ENCODE results near the gene CCZ1B. TPM values are rescaled to one million over a fixed set of nuclear protein-coding genes. Genes with fewer than 3 reads are reported as not detected.
"Not testable (repeated sequence)": the region's sequence is repeated elsewhere in the genome, so short reads cannot be mapped to it uniquely, and the experiment has no call there.

Gene CCZ1B
- total RNA-seq, 5 donors from 2014 or later (not counting 1 experiment from before 2014, with no cell fraction given), result 60.1 to 95.5 (median 85.1) TPM

- H3K36me3 ChIP-seq (ENCODE audit: control insufficient read depth in 2 of 2, extremely low read depth in 1 of 2, insufficient read depth in 1 of 2, low read length in 1 of 2); DNase-seq; CTCF ChIA-PET; POLR2A ChIA-PET; H3K9me3 Mint-ChIP-seq; ATAC-seq (replicated peaks in 1 of 4); H3K9me3 ChIP-seq; H3K27me3 ChIP-seq (replicated peaks in 1 of 2; ENCODE audit: control insufficient read depth in 2 of 2, extremely low read depth in 1 of 2, insufficient read depth in 2 of 2, low read length in 1 of 2); H3K4me1 Mint-ChIP-seq; H3K4me1 ChIP-seq (ENCODE audit: control insufficient read depth in 1 of 2, extremely low read depth in 1 of 2, insufficient read depth in 2 of 2, low read length in 2 of 2); H3K27ac Mint-ChIP-seq; H3K27me3 Mint-ChIP-seq; H3K36me3 Mint-ChIP-seq; H3K4me3 Mint-ChIP-seq; H3K4me3 ChIP-seq (ENCODE audit: control insufficient read depth in 1 of 2, extremely low read depth in 1 of 2, low read length in 1 of 2); H3K27ac ChIP-seq (ENCODE audit: low read length): not testable (repeated sequence)
- no CpG with 5 or more reads among the region's 6 CpGs for WGBS (ENCODE audit: insufficient coverage)
Measured at GRCh38 chr7:6781581-6781980, 44.5 kb downstream of the CCZ1B start.

GRCh38 chr7:6761186-6761585, 64.9 kb downstream of the CCZ1B start:
- H3K36me3 ChIP-seq (ENCODE audit: control insufficient read depth in 2 of 2, extremely low read depth in 1 of 2, insufficient read depth in 1 of 2, low read length in 1 of 2); H3K4me3 ChIP-seq (ENCODE audit: control insufficient read depth in 1 of 2, extremely low read depth in 1 of 2, low read length in 1 of 2); H3K27ac Mint-ChIP-seq; H3K9me3 Mint-ChIP-seq; H3K27ac ChIP-seq (ENCODE audit: low read length); H3K36me3 Mint-ChIP-seq; CTCF ChIA-PET; H3K4me3 Mint-ChIP-seq; H3K9me3 ChIP-seq; DNase-seq; ATAC-seq (replicated peaks in 1 of 4); H3K27me3 Mint-ChIP-seq; H3K27me3 ChIP-seq (replicated peaks in 1 of 2; ENCODE audit: control insufficient read depth in 2 of 2, extremely low read depth in 1 of 2, insufficient read depth in 2 of 2, low read length in 1 of 2); POLR2A ChIA-PET; H3K4me1 Mint-ChIP-seq; H3K4me1 ChIP-seq (ENCODE audit: control insufficient read depth in 1 of 2, extremely low read depth in 1 of 2, insufficient read depth in 2 of 2, low read length in 2 of 2): not testable (repeated sequence)
- WGBS (ENCODE audit: insufficient coverage), result no CpG with 5 or more reads among the region's 12 CpGs

GRCh38 chr7:6753964-6754363, 72.1 kb downstream of the CCZ1B start, which contains the start of gene RSPH10B2:
Gene RSPH10B2 (plus strand): TSS chr7:6754103. CDS start chr7:6757678, 3,575 bp downstream.
- POLR2A ChIA-PET; H3K27ac ChIP-seq (ENCODE audit: low read length); H3K4me3 Mint-ChIP-seq; H3K4me3 ChIP-seq (ENCODE audit: control insufficient read depth in 1 of 2, extremely low read depth in 1 of 2, low read length in 1 of 2); H3K27me3 Mint-ChIP-seq; CTCF ChIA-PET; H3K4me1 Mint-ChIP-seq; H3K9me3 Mint-ChIP-seq; H3K36me3 ChIP-seq (ENCODE audit: control insufficient read depth in 2 of 2, extremely low read depth in 1 of 2, insufficient read depth in 1 of 2, low read length in 1 of 2); H3K4me1 ChIP-seq (ENCODE audit: control insufficient read depth in 1 of 2, extremely low read depth in 1 of 2, insufficient read depth in 2 of 2, low read length in 2 of 2); H3K27me3 ChIP-seq (replicated peaks in 1 of 2; ENCODE audit: control insufficient read depth in 2 of 2, extremely low read depth in 1 of 2, insufficient read depth in 2 of 2, low read length in 1 of 2); ATAC-seq (replicated peaks in 1 of 4); H3K27ac Mint-ChIP-seq; H3K36me3 Mint-ChIP-seq; DNase-seq; H3K9me3 ChIP-seq: not testable (repeated sequence)
- 50% methylated on average over 8 of the region's 38 CpGs for WGBS (ENCODE audit: insufficient coverage)

- H3K27ac ChIP-seq (ENCODE audit: low read length); H3K27me3 ChIP-seq (replicated peaks in 1 of 2; ENCODE audit: control insufficient read depth in 2 of 2, extremely low read depth in 1 of 2, insufficient read depth in 2 of 2, low read length in 1 of 2); H3K4me1 Mint-ChIP-seq; ATAC-seq (replicated peaks in 1 of 4); H3K9me3 ChIP-seq; H3K27me3 Mint-ChIP-seq; H3K4me3 ChIP-seq (ENCODE audit: control insufficient read depth in 1 of 2, extremely low read depth in 1 of 2, low read length in 1 of 2); H3K9me3 Mint-ChIP-seq; POLR2A ChIA-PET; H3K36me3 ChIP-seq (ENCODE audit: control insufficient read depth in 2 of 2, extremely low read depth in 1 of 2, insufficient read depth in 1 of 2, low read length in 1 of 2); H3K27ac Mint-ChIP-seq; H3K4me1 ChIP-seq (ENCODE audit: control insufficient read depth in 1 of 2, extremely low read depth in 1 of 2, insufficient read depth in 2 of 2, low read length in 2 of 2); H3K4me3 Mint-ChIP-seq; CTCF ChIA-PET; H3K36me3 Mint-ChIP-seq; DNase-seq: not testable (repeated sequence)
- WGBS (ENCODE audit: insufficient coverage), result no CpG with 5 or more reads among the region's 6 CpGs
Measured at GRCh38 chr7:6750173-6750572, 75.9 kb downstream of the CCZ1B start.

- H3K9me3 ChIP-seq; H3K36me3 ChIP-seq (ENCODE audit: control insufficient read depth in 2 of 2, extremely low read depth in 1 of 2, insufficient read depth in 1 of 2, low read length in 1 of 2); POLR2A ChIA-PET; H3K27me3 ChIP-seq (replicated peaks in 1 of 2; ENCODE audit: control insufficient read depth in 2 of 2, extremely low read depth in 1 of 2, insufficient read depth in 2 of 2, low read length in 1 of 2); H3K36me3 Mint-ChIP-seq; ATAC-seq (replicated peaks in 1 of 4); H3K9me3 Mint-ChIP-seq; H3K4me3 ChIP-seq (ENCODE audit: control insufficient read depth in 1 of 2, extremely low read depth in 1 of 2, low read length in 1 of 2); CTCF ChIA-PET; H3K27ac ChIP-seq (ENCODE audit: low read length); H3K4me1 ChIP-seq (ENCODE audit: control insufficient read depth in 1 of 2, extremely low read depth in 1 of 2, insufficient read depth in 2 of 2, low read length in 2 of 2); H3K27ac Mint-ChIP-seq; DNase-seq; H3K4me3 Mint-ChIP-seq; H3K4me1 Mint-ChIP-seq; H3K27me3 Mint-ChIP-seq: not testable (repeated sequence)
- WGBS (ENCODE audit: insufficient coverage), result no CpG with 5 or more reads among the region's 12 CpGs
Measured at GRCh38 chr7:6749335-6749734, 76.7 kb downstream of the CCZ1B start.

Other genes with a start within 250 kb of the CCZ1B start
- 10 to 100 TPM; 27.7 to 35.5 (median 30.3) TPM for gene ZDHHC4, start 248.8 kb downstream of the CCZ1B start, total RNA-seq
- 10 to 100 TPM; 48.3 to 65.9 (median 64.1) TPM for gene INTS15, start 236.3 kb downstream of the CCZ1B start, total RNA-seq
- gene ZNF853, start 210.7 kb downstream of the CCZ1B start, total RNA-seq, result 1 to 10 TPM; 3.6 to 7.6 (median 5.6) TPM
- 10 to 100 TPM; 51.4 to 69.9 (median 63.4) TPM for gene ZNF316, start 189.0 kb downstream of the CCZ1B start, total RNA-seq
- 10 to 100 TPM; 25.1 to 49.7 (median 41.6) TPM for gene ZNF12, start 119.3 kb downstream of the CCZ1B start, total RNA-seq
- gene RSPH10B2, start 72.2 kb downstream of the CCZ1B start, total RNA-seq, result 1 to 10 TPM in 1 of 5 donors, under 1 TPM in 2, not detected in 2; 0.09 to 1.0 (median 0.44) TPM

All from T-cell (primary cell).